Heart left ventricle (tissue), 16 donors: Measurements from ENCODE around the gene LRPAP1. TPM values are rescaled to one million over a fixed set of nuclear protein-coding genes. Genes with fewer than 3 reads are reported as not detected.
"Not testable (repeated sequence)": the region's sequence is repeated elsewhere in the genome, so short reads cannot be mapped to it uniquely, and the experiment has no call there.

Experiments used
- ATAC-seq, 4 donors: fragments of 200-7000 bp; cut with Tn5 transposase; one replicate each; pipeline ENCODE4 v1.9.1; 2020 to 2022; ENCODE audit warnings: moderate library complexity in 4 of 4, mild to moderate bottlenecking in 3 of 4, moderate number of reproducible peaks in 1 of 4
- DNase-seq, 5 donors: peaks; one replicate each; pipeline ENCODE4 v3.0.0-alpha.2; 2020
- H3K27ac ChIP-seq, 12 donors: fragments of 200-600 bp; sonication (generic) in 4 of 12; one replicate each; pipeline versions ENCODE4 v1.5.0 to v1.8.0; 2016 to 2022; ENCODE audit warnings: mild to moderate bottlenecking in 2 of 12
- H3K27me3 ChIP-seq, 9 donors: fragments of 200-600 bp; sonication (generic) in 2 of 9; one replicate each; pipeline versions ENCODE4 v1.5.1 to v1.8.0; 2016 to 2022; ENCODE audit warnings: mild to moderate bottlenecking in 3 of 9
- H3K36me3 ChIP-seq, 9 donors: fragments of 200-600 bp; sonication (generic) in 2 of 9; one replicate each; pipeline versions ENCODE4 v1.5.0 to v1.8.0; 2018 to 2022; ENCODE audit warnings: mild to moderate bottlenecking in 2 of 9
- H3K4me1 ChIP-seq, 12 donors: fragments of 200-600 bp; sonication (generic) in 4 of 12; one replicate each; pipeline versions ENCODE4 v1.5.0 to v1.8.0; 2016 to 2022; ENCODE audit warnings: mild to moderate bottlenecking in 3 of 12
- H3K4me3 ChIP-seq, 12 donors: fragments of 200-600 bp; sonication (generic) in 4 of 12; one replicate each; pipeline versions ENCODE4 v1.5.0 to v1.8.0; 2017 to 2022; ENCODE audit warnings: mild to moderate bottlenecking in 9 of 12, moderate library complexity in 4 of 12
- H3K9me3 ChIP-seq, 12 donors: fragments of 200-600 bp; sonication (generic) in 4 of 12; one replicate each; pipeline versions ENCODE4 v1.5.0 to v1.8.0; 2016 to 2022; ENCODE audit warnings: mild to moderate bottlenecking in 1 of 12
- CTCF ChIP-seq, 12 donors: fragments of 200-600 bp; sonication (generic) in 4 of 12; IDR thresholded peaks; one replicate each; pipeline versions ENCODE4 v1.5.0 to v1.8.0; 2018 to 2022; ENCODE audit warnings: antibody characterized with exemption in 12 of 12, mild to moderate bottlenecking in 5 of 12
- POLR2A ChIP-seq, 2 donors: fragments of 450-650 bp; IDR thresholded peaks; one replicate each; pipeline ENCODE4 v1.6.1; 2017; ENCODE audit warnings: antibody characterized with exemption in 2 of 2, mild to moderate bottlenecking in 2 of 2, moderate library complexity in 2 of 2
- WGBS, 4 donors: extraction: QIAGEN DNeasy Blood & Tissue Kit in 2 of 4; methylation state at CpG; one replicate each; pipeline versions ENCODE4 v1.1.5 to v1.1.7; 2013 to 2018; 5-methylcytosine and 5-hydroxymethylcytosine counted together
- intact Hi-C, 10 donors: fragments of 100-400 bp; cut with DNase I; formaldehyde crosslinking; loops; one replicate each; pipeline versions ENCODE4 v1.11.1 to v1.14.2; 2022
- polyA plus RNA-seq, 2 donors: library from polyadenylated mRNA; stranded (reverse); fragments of 200-250 nt; gene quantifications; one replicate each; pipeline ENCODE4 v1.2.3, GENCODE V29; 2013
- total RNA-seq, 9 donors: library from RNA; depleted of rRNA in 2 of 9; stranded (reverse); fragments of >200 nt in 2 of 9; fragmentation: NEBNext Ultra II Directional in 3 of 9; extraction: Animal tissue kit (Norgen Biotek cat#: 25700) in 3 of 9; gene quantifications; one replicate each; pipeline versions ENCODE4 v1.1.0 to v1.2.4, GENCODE V29; 2016 to 2023
- donor health status: ischemic (EF 13 %, LVEDD 7.1; RV severe dilation, severe dysfunction).
- donor health status: healthy with polysubstance abuse.
- donor health status: DM: no; HTN: yes; CAD: no.
- donor health status: DM: no; HTN: no; CAD: no.
- donor health status: ischemic (EF 25% LVEDD 6.9; RV normal size, moderate dysfunction).
- donor health status: ischemic (EF 25% LVEDD 5.7; RV mildly dilated, moderate dysfunction).
- donor health status: healthy.
- donor health status: DM: yes; HTN: yes; CAD: no.
- donor health status: ischemic (EF 35%, LVEDD 5.7; RV mildly dilated, moderate dysfunction).
- donor health status: nonischemic (EF 11% LVEDD 7.7; RV severe dilation, severe dysfunction).
- donor health status: DM: yes; HTN: yes; CAD: no.
- donor health status: PGD.
- donor health status: ischemic (EF 29% LVEDD 5.4; RV normal size, mild dysfunction).
- donor health status: nonischemic (EF 23%, LVEDD 6.1; RV moderate dilation, normal function).

LRPAP1 gene
- total and polyA plus RNA-seq, 11 donors, result 105 to 389 (median 283) TPM

GRCh38 chr4:3461515-3462291, 70.5 kb downstream of the LRPAP1 start:
- Histone ChIP-seq H3K27ac (peak overlapping the region in 11 of 12 donors; percentile 27 to 98 (median 90)), H3K36me3 (no peaks in the 10 kb centered on the region), H3K9me3 (no peaks in the 10 kb centered on the region), H3K27me3 (peaks cover 0 to 24% (median 9%) of the 10 kb centered on the region in 9 donors), H3K4me3 (no peak overlapping the region), H3K4me1 (peaks cover 0 to 46% (median 14%) of the 10 kb centered on the region in 12 donors)
- DNase-seq (peak; percentile 79 to 91 (median 86)), ATAC-seq (peak; percentile 74 to 90 (median 81))
- WGBS, 4 donors, result 48 to 53% (median 50%) methylated on average over 15 to 25 of the region's 25 CpGs
- intact Hi-C loops, result loop anchor here in 3 of 10 donors (2.0 kb wide), 2 partner anchors 21 to 23 kb away; no protein-coding TSS in a partner anchor
- TF ChIP-seq POLR2A (IDR thresholded peaks at IDR 0.05) (no peak), CTCF (IDR thresholded peaks at IDR 0.05) (no peak)

GRCh38 chr4:3460926-3461325, 71.3 kb downstream of the LRPAP1 start:
- ATAC-seq, result no peak
- DNase-seq, result peak in 2 of 5 donors; percentile 25 to 35
- peak overlapping the region in 9 of 12 donors; percentile 67 to 98 (median 90) for H3K27ac ChIP-seq
- no peak overlapping the region for H3K4me3 ChIP-seq
- H3K4me1 ChIP-seq, result peaks cover 0 to 38% (median 11%) of the 10 kb centered on the region in 12 donors
- TF ChIP-seq CTCF (IDR thresholded peaks at IDR 0.05) (no peak), POLR2A (IDR thresholded peaks at IDR 0.05) (no peak)
- peaks cover 0 to 21% (median 9%) of the 10 kb centered on the region in 9 donors for H3K27me3 ChIP-seq
- WGBS, 4 donors, result 87 to 100% (median 90%) methylated on average over 1 to 5 of the region's 5 CpGs
- H3K9me3 ChIP-seq, result peaks cover 0 to 6% (median under 1%) of the 10 kb centered on the region in 12 donors
- H3K36me3 ChIP-seq, result no peaks in the 10 kb centered on the region
- intact Hi-C loops, result no loop called here

- DNase-seq, intact Hi-C loops, H3K36me3 ChIP-seq, H3K4me3 ChIP-seq, H3K27ac ChIP-seq, ATAC-seq: not testable (repeated sequence)
- peaks cover 0 to 22% (median 9%) of the 10 kb centered on the region in 12 donors for H3K9me3 ChIP-seq
- peaks cover 0 to 28% (median 9%) of the 10 kb centered on the region in 12 donors for H3K4me1 ChIP-seq
- 78 to 93% (median 82%) methylated on average over 4 to 5 of the region's 5 CpGs for WGBS, 4 donors
- H3K27me3 ChIP-seq, result peaks cover 0 to 18% (median 8%) of the 10 kb centered on the region in 9 donors
Measured at GRCh38 chr4:3459156-3459555, 73.1 kb downstream of the LRPAP1 start.

- 74 to 91% (median 86%) methylated on average over 6 of the region's 6 CpGs for WGBS, 4 donors
- H3K4me1 ChIP-seq, result peaks cover 0 to 24% (median 9%) of the 10 kb centered on the region in 12 donors
- no peak overlapping the region for H3K27ac ChIP-seq
- intact Hi-C loops, result no loop called here
- H3K27me3 ChIP-seq, result peaks cover 0 to 10% (median under 1%) of the 10 kb centered on the region in 9 donors
- H3K36me3 ChIP-seq, result no peaks in the 10 kb centered on the region
- ATAC-seq, result no peak
- TF ChIP-seq POLR2A (IDR thresholded peaks at IDR 0.05) (no peak), CTCF (IDR thresholded peaks at IDR 0.05) (no peak)
- H3K4me3 ChIP-seq, result no peak overlapping the region
- no peak for DNase-seq
- H3K9me3 ChIP-seq, result peaks cover 0 to 24% (median 9%) of the 10 kb centered on the region in 12 donors
Measured at GRCh38 chr4:3458371-3458770, 73.9 kb downstream of the LRPAP1 start.

- DNase-seq, H3K36me3 ChIP-seq, intact Hi-C loops, H3K4me3 ChIP-seq, ATAC-seq, H3K27me3 ChIP-seq, H3K27ac ChIP-seq, H3K4me1 ChIP-seq: not testable (repeated sequence)
- H3K9me3 ChIP-seq, result peaks cover 0 to 24% (median 9%) of the 10 kb centered on the region in 12 donors
- 83 to 94% (median 89%) methylated on average over 3 of the region's 3 CpGs for WGBS, 4 donors
Measured at GRCh38 chr4:3455596-3455995, 76.6 kb downstream of the LRPAP1 start.
